SU-DHL-6 (cell line): ENCODE data around the gene ZNF423.

Source experiments
- H2AFZ ChIP-seq: fragments of 200-600 bp; sonication (generic); 2 replicates; pipeline ENCODE4 v1.6.1; 2014; ENCODE audit warnings: low read depth, mild to moderate bottlenecking, moderate library complexity, mixed read lengths, antibody characterized with exemption, low read length; ENCODE audit not compliant: severe bottlenecking
- H3F3A ChIP-seq: fragments of 200-600 bp; shearing (Covaris generic); 2 replicates; pipeline ENCODE4 v1.6.0; 2016; ENCODE audit warnings: antibody characterized with exemption, mild to moderate bottlenecking; ENCODE audit not compliant: insufficient read depth
- H3K27ac ChIP-seq: fragments of 200-600 bp; sonication (generic); 2 replicates; pipeline ENCODE4 v1.5.1; 2016; ENCODE audit warnings: low read depth, mild to moderate bottlenecking, low read length, moderate library complexity, mixed read lengths
- H3K27me3 ChIP-seq: fragments of 200-600 bp; sonication (generic), shearing (Covaris generic); 2 replicates; pipeline ENCODE4 v1.6.0; 2014; ENCODE audit warnings: mild to moderate bottlenecking, low read length
- H3K36me3 ChIP-seq: fragments of 200-600 bp; sonication (generic); 2 replicates; pipeline ENCODE4 v1.6.1; 2014; ENCODE audit warnings: mild to moderate bottlenecking, low read length, mixed read lengths
- H3K4me2 ChIP-seq: fragments of 300-600, 200-600 bp; shearing (Covaris generic), sonication (generic); 2 replicates; pipeline ENCODE4 v1.6.0; 2014; ENCODE audit warnings: low read length, low read depth, mild to moderate bottlenecking; ENCODE audit not compliant: poor library complexity, severe bottlenecking
- H3K4me3 ChIP-seq: fragments of 200-600 bp; sonication (generic); 2 replicates; pipeline ENCODE4 v1.5.1; 2014; ENCODE audit warnings: antibody characterized with exemption, low read length, mild to moderate bottlenecking, mixed read lengths; ENCODE audit not compliant: insufficient read depth, poor library complexity, severe bottlenecking
- H3K79me2 ChIP-seq: fragments of 200-600 bp; sonication (generic); 2 replicates; pipeline ENCODE4 v1.6.1; 2014; ENCODE audit warnings: mild to moderate bottlenecking, low read length, moderate library complexity; ENCODE audit not compliant: insufficient read depth
- H3K9ac ChIP-seq: fragments of 200-600 bp; sonication (generic); 2 replicates; pipeline ENCODE4 v1.7.0; 2014; ENCODE audit warnings: mild to moderate bottlenecking, low read length
- H3K9me2 ChIP-seq: fragments of 200-600 bp; sonication (generic); replicated peaks from 2 replicates; pipeline ENCODE4 v1.6.1; 2014; ENCODE audit warnings: low read length; ENCODE audit not compliant: insufficient read depth
- H3K9me3 ChIP-seq: fragments of 200-600 bp; sonication (generic); 2 replicates; pipeline ENCODE4 v1.6.1; 2014; ENCODE audit warnings: low read length, mixed read lengths; ENCODE audit not compliant: insufficient read depth
- H4K20me1 ChIP-seq: fragments of 200-600 bp; sonication (generic); 2 replicates; pipeline ENCODE4 v1.6.1; 2014; ENCODE audit warnings: low read depth, mild to moderate bottlenecking, antibody characterized with exemption, low read length, moderate library complexity, mixed read lengths
- CTCF ChIP-seq: fragments of 200-600 bp; sonication (generic); IDR thresholded peaks from one replicate; pipeline ENCODE4 v1.5.1; 2017; ENCODE audit warnings: antibody characterized with exemption, mild to moderate bottlenecking, low read length, moderate library complexity; ENCODE audit not compliant: insufficient read depth, poor library complexity, severe bottlenecking
- EZH2phosphoT487 ChIP-seq: fragments of 200-600 bp; sonication (generic), shearing (Covaris generic); conservative IDR thresholded peaks from 2 replicates; pipeline ENCODE4 v1.6.1; 2018; ENCODE audit warnings: mild to moderate bottlenecking, antibody characterized with exemption, low read length, moderate library complexity, mixed read lengths

The ZNF423 gene

DNA sequence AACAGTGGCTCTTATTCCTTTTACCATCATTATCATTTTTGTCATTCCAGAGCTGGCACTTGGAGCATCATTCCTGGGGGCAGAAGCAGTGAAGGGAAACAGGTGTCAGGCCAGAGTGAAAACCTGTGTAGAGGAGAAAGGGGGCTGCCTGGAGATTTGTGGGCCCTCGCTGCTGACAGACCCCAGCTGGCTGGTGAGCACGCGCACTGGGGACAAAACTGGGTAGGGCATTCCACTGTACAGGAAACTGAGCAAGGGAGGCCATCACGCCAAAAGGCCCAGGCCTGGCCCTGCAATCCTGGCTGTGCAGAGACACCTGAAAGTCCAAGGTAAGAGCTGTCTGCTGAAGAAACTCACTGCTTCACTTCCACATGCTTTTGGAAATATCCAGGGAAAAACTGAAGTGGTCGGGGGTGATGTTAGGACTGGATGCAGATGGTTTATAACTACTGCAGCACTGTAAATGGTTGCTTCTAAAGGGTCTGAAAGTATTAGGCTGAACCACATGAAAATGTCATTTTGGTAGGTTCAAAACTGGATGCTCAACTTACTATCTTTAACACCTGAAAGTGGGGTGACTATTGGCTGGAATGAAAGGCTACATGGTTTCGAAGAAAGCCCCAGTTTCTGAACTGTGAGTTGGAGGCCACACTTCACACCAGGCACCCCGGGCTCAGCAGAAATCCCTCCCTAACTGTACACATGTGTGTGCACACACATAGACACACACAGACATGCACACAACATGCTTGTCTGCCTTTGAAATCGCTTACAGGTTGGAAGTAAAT, 257.3 kb downstream of the ZNF423 start:
- Histone ChIP-seq H3K4me3 (no peak overlapping the region), H3K9me3 (no peaks in the 10 kb centered on the region), H2AFZ (no peak overlapping the region), H4K20me1 (no peaks in the 10 kb centered on the region), H3K4me2 (no peak overlapping the region), H3K27me3 (no peaks in the 10 kb centered on the region), H3K9me2 (no peaks in the 10 kb centered on the region), H3K27ac (no peak overlapping the region), H3K79me2 (no peaks in the 10 kb centered on the region), H3K9ac (no peak overlapping the region), H3K36me3 (no peaks in the 10 kb centered on the region), H3F3A (no peaks in the 10 kb centered on the region)
- TF ChIP-seq EZH2phosphoT487: no peak
- no peak for TF ChIP-seq CTCF

DNA sequence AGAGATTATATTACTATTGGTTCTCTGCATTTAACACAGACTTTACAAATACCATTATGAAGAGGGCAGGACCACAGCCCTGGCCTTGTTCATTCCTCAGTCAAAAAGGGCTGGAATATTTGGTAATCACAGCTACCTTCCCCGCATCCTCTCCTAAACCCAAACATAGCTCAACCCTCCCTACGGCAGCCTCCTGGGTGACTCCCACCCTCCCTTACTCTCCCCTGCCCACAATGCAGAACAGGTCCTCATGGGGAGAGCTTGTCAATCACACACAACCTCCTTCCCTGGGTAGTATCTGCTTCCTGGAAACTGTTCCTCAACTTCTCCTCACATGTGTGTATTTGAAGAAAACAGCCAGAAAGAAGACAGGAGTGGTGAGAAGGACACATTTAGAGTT, 258.1 kb downstream of the ZNF423 start:
- Histone ChIP-seq H3K9ac (no peak overlapping the region), H3F3A (no peaks in the 10 kb centered on the region), H3K4me3 (no peak overlapping the region), H2AFZ (no peak overlapping the region), H3K36me3 (no peaks in the 10 kb centered on the region), H3K27me3 (no peaks in the 10 kb centered on the region), H3K79me2 (no peaks in the 10 kb centered on the region), H3K9me2 (no peaks in the 10 kb centered on the region), H4K20me1 (no peaks in the 10 kb centered on the region), H3K9me3 (no peaks in the 10 kb centered on the region), H3K27ac (no peak overlapping the region), H3K4me2 (no peak overlapping the region)
- TF ChIP-seq CTCF (no peak), EZH2phosphoT487 (no peak)

DNA sequence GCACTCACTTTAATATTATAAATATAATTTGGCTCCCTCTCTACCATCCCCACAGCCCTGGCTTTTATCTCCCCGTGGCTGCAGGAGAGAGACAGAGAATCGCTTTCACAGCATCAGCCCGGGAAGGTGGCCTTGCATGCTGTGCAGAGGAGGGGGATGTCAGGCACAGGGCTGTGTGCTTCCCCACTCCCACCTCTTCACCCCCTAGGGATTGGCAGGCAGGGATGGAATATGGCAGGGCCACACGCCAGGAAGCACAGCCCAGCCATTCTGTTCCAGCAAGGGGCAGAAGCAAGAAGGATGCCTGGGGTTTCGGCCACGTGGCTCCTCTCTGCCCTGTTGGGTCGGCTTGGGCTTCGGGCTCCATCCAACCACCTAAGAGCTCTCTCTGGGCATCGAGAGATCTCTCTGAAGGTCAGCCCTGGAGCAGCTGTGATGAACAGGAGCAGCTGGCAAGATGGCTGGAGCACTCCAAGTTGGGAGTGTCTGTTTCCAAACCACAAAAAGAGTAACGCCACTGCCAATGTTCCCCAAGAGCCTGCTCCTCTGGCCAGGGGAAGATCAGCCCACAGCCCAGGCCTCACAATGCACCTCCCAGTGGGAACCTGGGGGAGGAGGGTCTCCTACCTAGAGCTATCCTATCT, 259.1 kb downstream of the ZNF423 start:
- Histone ChIP-seq H3K27ac (no peak overlapping the region), H3K79me2 (no peaks in the 10 kb centered on the region), H3K9me2 (no peaks in the 10 kb centered on the region), H4K20me1 (no peaks in the 10 kb centered on the region), H3K9me3 (no peaks in the 10 kb centered on the region), H3K4me3 (no peak overlapping the region), H3F3A (no peaks in the 10 kb centered on the region), H3K9ac (no peak overlapping the region), H3K27me3 (no peaks in the 10 kb centered on the region), H2AFZ (no peak overlapping the region), H3K4me2 (no peak overlapping the region), H3K36me3 (no peaks in the 10 kb centered on the region)
- TF ChIP-seq CTCF: no peak
- TF ChIP-seq EZH2phosphoT487: no peak
